K562 (cell line): ENCODE results near the gene ATP8B4. TPM values are rescaled to one million over a fixed set of nuclear protein-coding genes. Genes with fewer than 3 reads are reported as not detected.

Source experiments
- ATAC-seq: fragments of 200-7000 bp; cut with Tn5 transposase; 3 replicates; pipeline ENCODE4 v1.9.1; 2020; ENCODE audit warnings: moderate library complexity
- BruUV-seq: library from RNA; stranded (reverse); fragments of 400-500 nt; replicated peaks from 2 replicates; lab custom pipeline; 2021; lab: Mats Ljungman, UMichigan
- CTCF ChIA-PET: fragments of 300-600 bp; formaldehyde crosslinking; extraction: SDS; loops from one replicate; lab custom pipeline; 2021; ENCODE audit warnings: low intra/inter-chr PET ratio; lab: Yijun Ruan, JAX
- POLR2A ChIA-PET: fragments of 300-600, 350-650 bp; sonication (Branson Sonifier 250); formaldehyde crosslinking; extraction: SDS; loops from one replicate; lab custom pipeline; 2021; ENCODE audit warnings: antibody characterized with exemption, inconsistent platforms; lab: Yijun Ruan, JAX
- DNase-seq, 4 experiments: peaks; one replicate each; pipeline versions ENCODE4 v3.0.0 to v3.0.0-alpha.2; 2011 to 2018; ENCODE audit warnings: low spot score in 3 of 4, mixed read lengths in 3 of 4; ENCODE audit errors: extremely low read depth in 1 of 4
- FAIRE-seq: peaks from 2 replicates; lab custom pipeline; 2011; peaks lifted over from hg19 to GRCh38; lab: Jason Lieb, UNC
- H2AFZ ChIP-seq: 2 replicates; pipeline ENCODE4 v1.6.0; 2011; ENCODE audit warnings: low read depth, low read length, control low read depth, inconsistent platforms
- H3K27ac ChIP-seq: fragments of 200-600 bp; 3 replicates; pipeline ENCODE4 v1.8.0; 2011; ENCODE audit warnings: low read depth, mild to moderate bottlenecking, control low read depth, inconsistent platforms, low read length, moderate library complexity, mixed read lengths; ENCODE audit errors: extremely low read depth
- H3K27me3 ChIP-seq, 2 experiments: fragments of 300-600 bp in 1 of 2; 2 replicates in 1 of 2; 3 replicates in 1 of 2; pipeline versions ENCODE4 v1.6.0 to v1.8.0; 2011; ENCODE audit warnings: inconsistent platforms in 2 of 2, low read length in 2 of 2, mild to moderate bottlenecking in 1 of 2, mixed read lengths in 1 of 2, moderate library complexity in 1 of 2; ENCODE audit not compliant: control insufficient read depth in 2 of 2, insufficient read depth in 2 of 2
- H3K36me3 ChIP-seq: fragments of 300-600 bp; 3 replicates; pipeline ENCODE4 v1.8.0; 2011; ENCODE audit warnings: mild to moderate bottlenecking, low read length, inconsistent platforms; ENCODE audit not compliant: control insufficient read depth, insufficient read depth
- H3K4me1 ChIP-seq, 2 experiments: fragments of 200-600 bp in 1 of 2; replicated peaks in 1 of 2; 2 replicates in 1 of 2; 3 replicates in 1 of 2; pipeline versions ENCODE4 v1.5.1 to v1.8.0; 2011; ENCODE audit warnings: inconsistent platforms in 2 of 2, low read length in 2 of 2, mild to moderate bottlenecking in 1 of 2, mixed read lengths in 1 of 2, moderate library complexity in 1 of 2; ENCODE audit not compliant: control insufficient read depth in 2 of 2, insufficient read depth in 2 of 2
- H3K4me2 ChIP-seq: 2 replicates; pipeline ENCODE4 v1.6.1; 2011; ENCODE audit warnings: low read length, control low read depth, inconsistent platforms, mixed read lengths; ENCODE audit not compliant: insufficient read depth
- H3K4me3 ChIP-seq: fragments of 200-600 bp; sonication (generic), shearing (Covaris generic); 2 replicates; pipeline ENCODE4 v1.5.1; 2016; ENCODE audit warnings: control low read depth, inconsistent platforms
- H3K79me2 ChIP-seq: fragments of 200-600 bp; 3 replicates; pipeline ENCODE4 v1.8.0; 2011; ENCODE audit warnings: low read length, inconsistent platforms; ENCODE audit not compliant: control insufficient read depth, insufficient read depth
- H3K9ac ChIP-seq, 2 experiments: 2 replicates each; pipeline versions ENCODE4 v1.6.0 to v1.6.1; 2011; ENCODE audit warnings: low read depth in 2 of 2, low read length in 2 of 2, control low read depth in 1 of 2, inconsistent platforms in 1 of 2, mild to moderate bottlenecking in 1 of 2, mixed read lengths in 1 of 2; ENCODE audit not compliant: insufficient read depth in 1 of 2
- H3K9me1 ChIP-seq: one replicate; pipeline ENCODE4 v1.6.0; 2011; ENCODE audit warnings: inconsistent platforms, mild to moderate bottlenecking, low read length, moderate library complexity; ENCODE audit not compliant: control insufficient read depth, insufficient read depth
- H3K9me3 ChIP-seq: replicated peaks from 2 replicates; pipeline ENCODE4 v1.5.1; 2011; ENCODE audit warnings: low read depth, low read length, inconsistent platforms; ENCODE audit not compliant: control insufficient read depth, insufficient read depth
- H4K20me1 ChIP-seq: replicated peaks from 2 replicates; pipeline ENCODE4 v1.6.1; 2011; ENCODE audit warnings: low read length, inconsistent platforms, mixed read lengths; ENCODE audit not compliant: control insufficient read depth, insufficient read depth
- BCOR ChIP-seq: fragments of 450-650 bp; IDR thresholded peaks from 2 replicates; pipeline ENCODE4 v1.6.1; 2016
- CBX3 ChIP-seq, 2 experiments: IDR thresholded peaks; 1 replicate in 1 of 2; 2 replicates in 1 of 2; pipeline ENCODE4 v1.6.1; 2012; ENCODE audit warnings: inconsistent platforms in 2 of 2, low read length in 2 of 2, borderline replicate concordance in 1 of 2, control low read depth in 1 of 2
- CGGBP1 ChIP-seq: fragments of 250-450 bp; sonication (Bioruptor Pico); IDR thresholded peaks from 2 replicates; pipeline ENCODE4 v1.9.0; 2021; ENCODE audit warnings: mild to moderate bottlenecking
- DIDO1 ChIP-seq: fragments of 450-650 bp; IDR thresholded peaks from 2 replicates; pipeline ENCODE4 v1.6.1; 2016; ENCODE audit warnings: low read depth, missing biosample characterization, missing genetic modification characterization
- MCM7 ChIP-seq, 2 experiments: fragments of 450-650 bp; IDR thresholded peaks; 2 replicates each; pipeline ENCODE4 v1.6.1; 2016 to 2018
- MEIS2 ChIP-seq: fragments of 450-650 bp; IDR thresholded peaks from 2 replicates; pipeline ENCODE4 v1.6.1; 2014; ENCODE audit warnings: mild to moderate bottlenecking; ENCODE audit not compliant: partially characterized antibody
- MXI1 ChIP-seq: IDR thresholded peaks from 2 replicates; pipeline ENCODE4 v1.6.1; 2011; ENCODE audit warnings: low read depth, mild to moderate bottlenecking, improper control_type of control experiment, low read length
- NFRKB ChIP-seq: fragments of 450-650 bp; IDR thresholded peaks from 2 replicates; pipeline ENCODE4 v1.6.1; 2016; ENCODE audit warnings: low read depth
- POLR2H ChIP-seq: IDR thresholded peaks from 2 replicates; pipeline ENCODE4 v1.6.1; 2016; ENCODE audit warnings: missing genetic modification characterization, low read depth, mild to moderate bottlenecking, control low read depth, missing compliant biosample characterization, moderate library complexity
- POLR3A ChIP-seq: IDR thresholded peaks from 2 replicates; pipeline ENCODE4 v1.6.1; 2011; ENCODE audit warnings: borderline replicate concordance, mild to moderate bottlenecking, moderate library complexity; ENCODE audit not compliant: insufficient read length, insufficient read depth; ENCODE audit errors: extremely low read depth
- SAFB2 ChIP-seq: fragments of 200-400 bp; formaldehyde crosslinking; IDR thresholded peaks from 2 replicates; pipeline ENCODE4 v1.6.1; 2018; ENCODE audit warnings: borderline replicate concordance, low read length, low read depth, moderate library complexity; ENCODE audit not compliant: severe bottlenecking
- SNRNP70 ChIP-seq: fragments of 200-400 bp; formaldehyde crosslinking; optimal IDR thresholded peaks from 2 replicates; pipeline ENCODE3; 2017; ENCODE audit warnings: low read depth, low read length
- TAF15 ChIP-seq: fragments of 200-400 bp; formaldehyde crosslinking; IDR thresholded peaks from 2 replicates; pipeline ENCODE4 v1.6.1; 2017; ENCODE audit warnings: mild to moderate bottlenecking, low read depth, low read length, moderate library complexity
- TARDBP ChIP-seq: fragments of 450-650 bp; IDR thresholded peaks from 2 replicates; pipeline ENCODE4 v1.6.1; 2016
- TBP ChIP-seq: optimal IDR thresholded peaks from 2 replicates; pipeline ENCODE3; 2011; ENCODE audit warnings: low read depth, low read length, improper control_type of control experiment
- TCFL5 ChIP-seq: fragments of 250-450 bp; sonication (Bioruptor Pico); conservative IDR thresholded peaks from 2 replicates; pipeline ENCODE4 v1.6.1; 2021; ENCODE audit warnings: mild to moderate bottlenecking, moderate library complexity, matching md5 sums
- YY1 ChIP-seq, 3 experiments: IDR thresholded peaks; 2 replicates each; pipeline ENCODE4 v1.6.1; 2011; ENCODE audit warnings: low read length in 2 of 3, mild to moderate bottlenecking in 2 of 3, moderate library complexity in 2 of 3, borderline replicate concordance in 1 of 3, control low read depth in 1 of 3, low read depth in 1 of 3; ENCODE audit not compliant: insufficient read depth in 3 of 3, insufficient replicate concordance in 2 of 3, control insufficient read depth in 1 of 3, insufficient read length in 1 of 3; ENCODE audit errors: extremely low read depth in 1 of 3
- ZC3H8 ChIP-seq: fragments of 450-650 bp; IDR thresholded peaks from 2 replicates; pipeline ENCODE4 v1.6.1; 2017
- ZNF431 ChIP-seq: sonication (generic); formaldehyde crosslinking; IDR thresholded peaks from 2 replicates; pipeline ENCODE4 v1.8.0; 2022; ENCODE audit warnings: mild to moderate bottlenecking, missing genetic modification reagents
- ZNF766 ChIP-seq: fragments of 200-800 bp; sonication (Bioruptor generic); conservative IDR thresholded peaks from 2 replicates; pipeline ENCODE4 v1.6.1; 2016; ENCODE audit warnings: missing genetic modification characterization, missing compliant biosample characterization
- in situ Hi-C: fragments of 300-500 bp; cut with MboI; formaldehyde crosslinking; loops from 4 replicates; pipeline ENCODE4 v1.15.0; 2018; ENCODE audit warnings: inconsistent platforms, mixed read lengths
- intact Hi-C: fragments of 100-400 bp; cut with micrococcal nuclease; formaldehyde crosslinking; loops from 2 replicates; pipeline ENCODE4 v1.14.2; 2022
- polyA plus RNA-seq, 8 experiments: library from polyadenylated mRNA; depleted of rRNA in 4 of 8; stranded (reverse) in 5 of 8; unstranded in 3 of 8; fragments of >200 nt; fragmentation: Nextera tagmentation in 2 of 8; fragmentation: Illumina TruSeq in 1 of 8; extraction: Ambion mirVana in 2 of 8; extraction: Trizol in 1 of 8; gene quantifications; 2 replicates each; pipeline versions ENCODE4 v1.2.1 to v1.2.3, GENCODE V29; 2011 to 2014; ENCODE audit warnings: inconsistent platforms in 1 of 8, missing spikeins in 1 of 8
- total RNA-seq, 7 experiments: library from RNA; depleted of rRNA in 6 of 7; stranded (reverse); fragments of >200 nt in 6 of 7; fragmentation: Illumina TruSeq in 2 of 7; extraction: Trizol in 2 of 7; gene quantifications; 2 replicates each; pipeline versions ENCODE4 v1.2.1 to v1.2.3, GENCODE V29; 2011 to 2021; ENCODE audit warnings: low replicate concordance in 1 of 7

Gene ATP8B4
- total and polyA plus RNA-seq, 9 of the 15 experiments (the other 6 are each of a cell fraction or from before 2014, with no cell fraction given), result 0.14 to 2.5 (median 0.44) TPM

GRCh38 chr15:49964551-49964950, 154.5 kb downstream of the ATP8B4 start (continued):
- TF ChIP-seq CBX3 (IDR thresholded peaks at IDR 0.05; ENCODE audit: borderline replicate concordance in 1 of 2, low read length in 2 of 2) (no peak), ZC3H8 (no peak), POLR2H (tag) (no peak), POLR3A (no peak), TARDBP (no peak), NFRKB (no peak), TAF15 (no peak), TBP (no peak), SNRNP70 (no peak), MEIS2 (no peak), ZNF431 (no peak), CGGBP1 (CRISPR knock-in tag) (no peak)

GRCh38 chr15:49964061-49964460, 155.0 kb downstream of the ATP8B4 start:
- DNase-seq (no peak), FAIRE-seq (no peak), ATAC-seq (no peak)
- Histone ChIP-seq H3K9me3 (no peaks in the 10 kb centered on the region), H3K79me2 (no peaks in the 10 kb centered on the region), H3K4me3 (no peak overlapping the region), H3K9ac (no peak overlapping the region), H3K27ac (no peak overlapping the region), H2AFZ (no peak overlapping the region), H3K9me1 (no peaks in the 10 kb centered on the region), H3K4me1 (no peaks in the 10 kb centered on the region), H3K36me3 (no peaks in the 10 kb centered on the region), H3K27me3 (no peaks in the 10 kb centered on the region), H4K20me1 (no peaks in the 10 kb centered on the region), H3K4me2 (no peak overlapping the region)
- in situ Hi-C loops, result no loop called here
- CTCF ChIA-PET, result no interaction called here
- intact Hi-C loops, result no loop called here
- TF ChIP-seq BCOR (no peak), SAFB2 (no peak), DIDO1 (tag) (no peak), YY1 (IDR thresholded peaks at IDR 0.05; ENCODE audit: borderline replicate concordance in 1 of 3, control insufficient read depth in 1 of 3, extremely low read depth in 1 of 3, insufficient read depth in 3 of 3, insufficient read length in 1 of 3, insufficient replicate concordance in 2 of 3, low read depth in 1 of 3, low read length in 2 of 3) (no peak), TCFL5 (CRISPR knock-in tag) (no peak), MXI1 (no peak), MCM7 (IDR thresholded peaks at IDR 0.05) (no peak), ZNF766 (CRISPR knock-in tag) (no peak)
- no TSS peak for BruUV-seq
- POLR2A ChIA-PET, result no interaction called here
